HepG2 (cell line): Measurements from ENCODE around the gene C1QTNF5. TPM values are rescaled to one million over a fixed set of nuclear protein-coding genes. Genes with fewer than 3 reads are reported as not detected.

Source experiments
- ATRX ChIP-seq: sonication (generic); formaldehyde crosslinking; IDR thresholded peaks from 2 replicates; pipeline ENCODE4 v1.4.0; 2020; ENCODE audit warnings: missing genetic modification reagents, borderline replicate concordance
- CHCHD3 ChIP-seq: sonication (generic); formaldehyde crosslinking; IDR thresholded peaks from 2 replicates; pipeline ENCODE4 v1.8.0; 2022; ENCODE audit warnings: mild to moderate bottlenecking, missing genetic modification reagents, moderate library complexity
- FOXA1 ChIP-seq, 2 experiments: fragments of 450-650 bp in 1 of 2; sonication (generic) in 1 of 2; formaldehyde crosslinking in 1 of 2; IDR thresholded peaks; 2 replicates each; pipeline versions ENCODE4 v1.4.0 to v1.6.1; 2016 to 2020; ENCODE audit warnings: missing genetic modification reagents in 1 of 2
- HMG20A ChIP-seq: IDR thresholded peaks from 2 replicates; pipeline ENCODE4 v1.6.1; 2016; ENCODE audit warnings: borderline replicate concordance
- PHF21A ChIP-seq: sonication (generic); formaldehyde crosslinking; IDR thresholded peaks from 2 replicates; pipeline ENCODE4 v1.5.0; 2020; ENCODE audit warnings: mild to moderate bottlenecking, missing genetic modification reagents
- POLR2G ChIP-seq: fragments of 200-400 bp; formaldehyde crosslinking; IDR thresholded peaks from 2 replicates; pipeline ENCODE4 v1.6.1; 2018; ENCODE audit warnings: mild to moderate bottlenecking, low read depth, low read length, moderate library complexity
- PTBP1 ChIP-seq: fragments of 200-400 bp; formaldehyde crosslinking; IDR thresholded peaks from 2 replicates; pipeline ENCODE4 v1.6.1; 2018; ENCODE audit warnings: low read length, low read depth; ENCODE audit not compliant: poor library complexity, severe bottlenecking
- SP2 ChIP-seq: sonication (generic); formaldehyde crosslinking; IDR thresholded peaks from 2 replicates; pipeline ENCODE4 v1.5.1; 2020; ENCODE audit warnings: mild to moderate bottlenecking, missing genetic modification reagents
- ZBTB26 ChIP-seq: IDR thresholded peaks from 2 replicates; pipeline ENCODE4 v1.6.1; 2016; ENCODE audit warnings: missing compliant biosample characterization, missing genetic modification reagents, borderline replicate concordance
- ZNF225 ChIP-seq: sonication (generic); formaldehyde crosslinking; IDR thresholded peaks from 2 replicates; pipeline ENCODE4 v1.4.0; 2020; ENCODE audit warnings: mild to moderate bottlenecking, missing genetic modification reagents
- ZNF232 ChIP-seq: sonication (generic); formaldehyde crosslinking; IDR thresholded peaks from 2 replicates; pipeline ENCODE4 v1.4.0; 2020; ENCODE audit warnings: missing genetic modification reagents, borderline replicate concordance
- ZNF549 ChIP-seq: sonication (generic); formaldehyde crosslinking; IDR thresholded peaks from 2 replicates; pipeline ENCODE4 v1.5.0; 2020; ENCODE audit warnings: missing genetic modification reagents
- ZNF605 ChIP-seq: sonication (generic); formaldehyde crosslinking; IDR thresholded peaks from 2 replicates; pipeline ENCODE4 v1.8.0; 2022; ENCODE audit warnings: mild to moderate bottlenecking, missing genetic modification reagents
- ZNF737 ChIP-seq: sonication (generic); formaldehyde crosslinking; IDR thresholded peaks from 2 replicates; pipeline ENCODE4 v1.5.0; 2020; ENCODE audit warnings: missing genetic modification reagents, mild to moderate bottlenecking, borderline replicate concordance
- ZNF879 ChIP-seq: sonication (generic); formaldehyde crosslinking; IDR thresholded peaks from 2 replicates; pipeline ENCODE4 v1.8.1; 2023; ENCODE audit warnings: missing genetic modification reagents
- ZSCAN22 ChIP-seq: sonication (generic); formaldehyde crosslinking; IDR thresholded peaks from 2 replicates; pipeline ENCODE4 v1.4.0; 2020; ENCODE audit warnings: mild to moderate bottlenecking, missing genetic modification reagents
- ZSCAN25 ChIP-seq: sonication (generic); formaldehyde crosslinking; IDR thresholded peaks from 2 replicates; pipeline ENCODE4 v1.8.0; 2022; ENCODE audit warnings: mild to moderate bottlenecking, missing genetic modification reagents
- ZSCAN30 ChIP-seq: sonication (generic); formaldehyde crosslinking; IDR thresholded peaks from 2 replicates; pipeline ENCODE4 v1.5.0; 2020; ENCODE audit warnings: mild to moderate bottlenecking, missing genetic modification reagents
- polyA plus RNA-seq, 8 experiments: library from polyadenylated mRNA; depleted of rRNA in 3 of 8; stranded (reverse) in 7 of 8; unstranded in 1 of 8; fragments of >200 nt; fragmentation: Illumina TruSeq in 4 of 8; extraction: Trizol in 4 of 8; gene quantifications; 2 replicates each; pipeline versions ENCODE4 v1.2.1 to v1.2.3, GENCODE V29; 2011 to 2016; ENCODE audit warnings: low read depth in 4 of 8, missing spikeins in 1 of 8, mixed read lengths in 1 of 8; ENCODE audit not compliant: insufficient read depth in 1 of 8
- total RNA-seq, 5 experiments: library from RNA; depleted of rRNA; stranded (reverse); fragments of >200 nt; fragmentation: Illumina TruSeq; extraction: Trizol; gene quantifications; 2 replicates each; pipeline ENCODE4 v1.2.3, GENCODE V29; 2016; ENCODE audit warnings: low read depth in 1 of 5
- TF ChIP-seq, protein P1 (sequence below), 2 experiments: sonication (generic) in 1 of 2; formaldehyde crosslinking in 1 of 2; IDR thresholded peaks; 2 replicates each; pipeline versions ENCODE4 v1.6.1 to v1.9.0; 2014 to 2022; ENCODE audit warnings: antibody characterized with exemption in 1 of 2, borderline replicate concordance in 1 of 2, inconsistent platforms in 1 of 2, low read depth in 1 of 2, missing genetic modification reagents in 1 of 2
- TF ChIP-seq, protein P2 (sequence below): sonication (generic); formaldehyde crosslinking; IDR thresholded peaks from 2 replicates; pipeline ENCODE4 v1.8.1; 2023; ENCODE audit warnings: mild to moderate bottlenecking, moderate library complexity, missing genetic modification reagents

C1QTNF5 gene
- total and polyA plus RNA-seq, 2 of the 13 experiments (the other 11 are each of a cell fraction or from before 2014, with no cell fraction given): 0.86 to 1.2 TPM

- TF ChIP-seq, protein P1, sequence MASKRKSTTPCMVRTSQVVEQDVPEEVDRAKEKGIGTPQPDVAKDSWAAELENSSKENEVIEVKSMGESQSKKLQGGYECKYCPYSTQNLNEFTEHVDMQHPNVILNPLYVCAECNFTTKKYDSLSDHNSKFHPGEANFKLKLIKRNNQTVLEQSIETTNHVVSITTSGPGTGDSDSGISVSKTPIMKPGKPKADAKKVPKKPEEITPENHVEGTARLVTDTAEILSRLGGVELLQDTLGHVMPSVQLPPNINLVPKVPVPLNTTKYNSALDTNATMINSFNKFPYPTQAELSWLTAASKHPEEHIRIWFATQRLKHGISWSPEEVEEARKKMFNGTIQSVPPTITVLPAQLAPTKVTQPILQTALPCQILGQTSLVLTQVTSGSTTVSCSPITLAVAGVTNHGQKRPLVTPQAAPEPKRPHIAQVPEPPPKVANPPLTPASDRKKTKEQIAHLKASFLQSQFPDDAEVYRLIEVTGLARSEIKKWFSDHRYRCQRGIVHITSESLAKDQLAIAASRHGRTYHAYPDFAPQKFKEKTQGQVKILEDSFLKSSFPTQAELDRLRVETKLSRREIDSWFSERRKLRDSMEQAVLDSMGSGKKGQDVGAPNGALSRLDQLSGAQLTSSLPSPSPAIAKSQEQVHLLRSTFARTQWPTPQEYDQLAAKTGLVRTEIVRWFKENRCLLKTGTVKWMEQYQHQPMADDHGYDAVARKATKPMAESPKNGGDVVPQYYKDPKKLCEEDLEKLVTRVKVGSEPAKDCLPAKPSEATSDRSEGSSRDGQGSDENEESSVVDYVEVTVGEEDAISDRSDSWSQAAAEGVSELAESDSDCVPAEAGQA (IDR thresholded peaks at IDR 0.05; ENCODE audit: low read depth): no peak; the same call in 1 of the 2 replicates
- TF ChIP-seq, protein P1 (CRISPR knock-in tag; IDR thresholded peaks at IDR 0.05; ENCODE audit: borderline replicate concordance): no peak
- TF ChIP-seq ZSCAN22 (CRISPR knock-in tag): no peak
- no peak for TF ChIP-seq ZNF549 (CRISPR knock-in tag)
- no peak for TF ChIP-seq ZNF225
- TF ChIP-seq FOXA1 (IDR thresholded peaks at IDR 0.05): no peak
- TF ChIP-seq FOXA1 (CRISPR knock-in tag; IDR thresholded peaks at IDR 0.05): 0 out of 2 replicates have a peak, but pooled peaks have one; percentile 32
- peak; percentile 70 for TF ChIP-seq PTBP1
- TF ChIP-seq, protein P2, sequence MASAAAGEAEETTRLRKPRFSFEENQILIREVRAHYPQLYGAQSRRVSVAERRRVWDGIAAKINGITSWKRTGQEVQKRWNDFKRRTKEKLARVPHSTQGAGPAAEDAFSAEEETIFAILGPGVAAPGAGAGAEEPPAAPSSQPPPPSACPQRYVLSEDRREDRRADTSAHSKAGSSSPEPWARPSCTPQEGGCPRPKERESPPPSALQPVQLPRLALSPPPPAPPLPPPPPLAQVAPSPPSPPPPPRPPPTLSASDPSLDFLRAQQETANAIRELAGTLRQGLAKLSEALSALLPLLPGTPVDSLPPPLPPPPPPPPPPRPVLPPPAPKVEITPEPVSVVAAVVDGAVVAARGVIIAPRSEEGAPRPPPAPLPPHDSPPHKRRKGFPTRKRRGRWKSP: peak; percentile 80
- peak; percentile 26; the same call in 1 of the 2 replicates for TF ChIP-seq HMG20A
- TF ChIP-seq ZNF605 (CRISPR knock-in tag): peak; percentile 69; the same call in 1 of the 2 replicates
- no peak for TF ChIP-seq CHCHD3 (CRISPR knock-in tag)
- no peak for TF ChIP-seq ZNF879
- no peak for TF ChIP-seq ZNF232
- TF ChIP-seq ATRX (CRISPR knock-in tag): no peak
- TF ChIP-seq ZSCAN30 (CRISPR knock-in tag): no peak
- TF ChIP-seq SP2: peak; percentile 55; the same call in 1 of the 2 replicates
- peak; percentile 74; the same call in 1 of the 2 replicates for TF ChIP-seq ZBTB26 (CRISPR knock-in tag)
- TF ChIP-seq PHF21A: peak; percentile 59; the same call in 1 of the 2 replicates
- TF ChIP-seq ZSCAN25 (CRISPR knock-in tag): peak; percentile 19; the same call in 1 of the 2 replicates
- TF ChIP-seq ZNF737: no peak; the same call in 1 of the 2 replicates
- TF ChIP-seq POLR2G: peak; percentile 65; the same call in 1 of the 2 replicates
Observed at GRCh38 chr11:119381181-119381988, 40.7 kb upstream of the C1QTNF5 start, which contains the start of gene USP2 (continued).
